ENCODE measurements around the gene GPRIN3.

GPRIN3 gene

GRCh38 chr4:89258506-89258905 lies 49.1 kb downstream of the GPRIN3 start:
- H3K27ac ChIP-seq (ENCODE audit: extremely low read depth, low read depth, low read length), result no peak overlapping the region

GRCh38 chr4:89257376-89257775 lies 50.2 kb downstream of the GPRIN3 start:
- no peaks in the 10 kb centered on the region for H3K36me3 ChIP-seq (ENCODE audit: control insufficient read depth in 2 of 2, insufficient read depth in 1 of 2, low read length in 2 of 2)
- CTCF ChIA-PET, result interaction anchor here (1.0 kb wide), 1 partner anchor 178 kb away, joined by 3 read pairs; no protein-coding TSS in a partner anchor

More at GRCh38 chr4:89258506-89258905, 49.1 kb downstream of the GPRIN3 start:
- no peaks in the 10 kb centered on the region for H3K9me3 ChIP-seq (ENCODE audit: control insufficient read depth, insufficient read depth, low read depth, low read length)
- no peak for TF ChIP-seq FEZF1 (tag by site-specific recombination; IDR thresholded peaks at IDR 0.05)
- no peak for TF ChIP-seq IKZF3 (tag by site-specific recombination; IDR thresholded peaks at IDR 0.05)
- no peak for TF ChIP-seq ZNF19 (tag by site-specific recombination; IDR thresholded peaks at IDR 0.05; ENCODE audit: low read depth)
- no peak overlapping the region for H3K4me3 ChIP-seq (ENCODE audit: low read depth, low read length)
- H3K4me1 ChIP-seq (ENCODE audit: control insufficient read depth, insufficient read depth, low read length), result peaks cover 3% of the 10 kb centered on the region; the same call in 1 of the 2 replicates
- H3K36me3 ChIP-seq (ENCODE audit: control insufficient read depth in 2 of 2, insufficient read depth in 1 of 2, low read length in 2 of 2), result no peaks in the 10 kb centered on the region
- ChIA-PET CTCF (no interaction called here), POLR2A (no interaction called here)

GRCh38 chr4:89256203-89256800 lies 51.3 kb downstream of the GPRIN3 start:
- Histone ChIP-seq H3K9me3 (ENCODE audit: control insufficient read depth, insufficient read depth, low read depth, low read length) (no peaks in the 10 kb centered on the region), H3K4me3 (ENCODE audit: low read depth, low read length) (no peak overlapping the region), H3K4me1 (ENCODE audit: control insufficient read depth, insufficient read depth, low read length) (no peaks in the 10 kb centered on the region), H3K27ac (ENCODE audit: extremely low read depth, low read depth, low read length) (no peak overlapping the region), H3K36me3 (ENCODE audit: control insufficient read depth in 2 of 2, insufficient read depth in 1 of 2, low read length in 2 of 2) (no peaks in the 10 kb centered on the region)
- TF ChIP-seq ZNF24 (tag by site-specific recombination; IDR thresholded peaks at IDR 0.05) (no peak), KLF17 (tag by site-specific recombination; IDR thresholded peaks at IDR 0.05) (no peak), ZNF10 (tag by site-specific recombination; IDR thresholded peaks at IDR 0.05) (no peak), ZNF571 (tag by site-specific recombination; IDR thresholded peaks at IDR 0.05) (no peak), ZNF747 (tag by site-specific recombination; IDR thresholded peaks at IDR 0.05) (no peak), ZNF776 (tag by site-specific recombination; IDR thresholded peaks at IDR 0.05; ENCODE audit: borderline replicate concordance) (no peak), GLI2 (tag by site-specific recombination; IDR thresholded peaks at IDR 0.05; ENCODE audit: borderline replicate concordance, low read depth) (no peak)
- POLR2A ChIA-PET, result no interaction called here
- CTCF ChIA-PET, result interaction anchor here (0.7 to 1.0 kb wide), 2 partner anchors 179 to 236 kb away, joined by 3 read pairs; no protein-coding TSS in a partner anchor

More at GRCh38 chr4:89257376-89257775, 50.2 kb downstream of the GPRIN3 start:
- H3K9me3 ChIP-seq (ENCODE audit: control insufficient read depth, insufficient read depth, low read depth, low read length), result no peaks in the 10 kb centered on the region
- POLR2A ChIA-PET, result no interaction called here
- H3K4me1 ChIP-seq (ENCODE audit: control insufficient read depth, insufficient read depth, low read length), result no peaks in the 10 kb centered on the region
- no peak overlapping the region for H3K27ac ChIP-seq (ENCODE audit: extremely low read depth, low read depth, low read length)
- TF ChIP-seq ZNF274 (IDR thresholded peaks at IDR 0.05; ENCODE audit: low read length), result no peak
- no peak for TF ChIP-seq ZNF274 (tag by site-specific recombination; IDR thresholded peaks at IDR 0.05; ENCODE audit: borderline replicate concordance)
- TF ChIP-seq ELK4 (IDR thresholded peaks at IDR 0.05; ENCODE audit: borderline replicate concordance, low read depth, low read length), result no peak
- TF ChIP-seq SCRT1 (tag by site-specific recombination; IDR thresholded peaks at IDR 0.05; ENCODE audit: borderline replicate concordance), result no peak
- no peak for TF ChIP-seq ZNF239 (tag by site-specific recombination; IDR thresholded peaks at IDR 0.05)
- no peak for TF ChIP-seq PBX3 (CRISPR knock-in tag; IDR thresholded peaks at IDR 0.05)
- TF ChIP-seq ZNF292 (tag by site-specific recombination; IDR thresholded peaks at IDR 0.05; ENCODE audit: borderline replicate concordance, low read depth), result no peak
- TF ChIP-seq ZNF335 (tag by site-specific recombination; conservative IDR thresholded peaks at IDR 0.05), result no peak
- no peak for TF ChIP-seq AEBP2 (tag by site-specific recombination; IDR thresholded peaks at IDR 0.05; ENCODE audit: borderline replicate concordance)
- H3K4me3 ChIP-seq (ENCODE audit: low read depth, low read length), result no peak overlapping the region

All from HEK293 (cell line).